NB4 (cell line): ENCODE data around the gene ZNF317.

Source experiments
- DNase-seq: peaks from one replicate; pipeline ENCODE4 v3.0.0; 2010; ENCODE audit warnings: low read depth
- H3K4me3 ChIP-seq: one replicate; pipeline ENCODE4 v1.5.1; 2011; ENCODE audit warnings: mild to moderate bottlenecking, low read depth, low read length, moderate library complexity
- CTCF ChIP-seq: IDR thresholded peaks from one replicate; pipeline ENCODE4 v1.5.1; 2012; ENCODE audit warnings: low read depth, low read length
- MAX ChIP-seq: IDR thresholded peaks from 2 replicates; pipeline ENCODE4 v1.6.1; 2011; ENCODE audit warnings: low read depth, low read length
- MYC ChIP-seq: IDR thresholded peaks from 2 replicates; pipeline ENCODE4 v1.6.1; 2011; ENCODE audit warnings: low read depth, low read length
- POLR2A ChIP-seq: IDR thresholded peaks from 2 replicates; pipeline ENCODE4 v1.6.1; 2011; ENCODE audit warnings: mild to moderate bottlenecking; ENCODE audit not compliant: insufficient read length; ENCODE audit errors: extremely low read depth

Gene ZNF317

DNA sequence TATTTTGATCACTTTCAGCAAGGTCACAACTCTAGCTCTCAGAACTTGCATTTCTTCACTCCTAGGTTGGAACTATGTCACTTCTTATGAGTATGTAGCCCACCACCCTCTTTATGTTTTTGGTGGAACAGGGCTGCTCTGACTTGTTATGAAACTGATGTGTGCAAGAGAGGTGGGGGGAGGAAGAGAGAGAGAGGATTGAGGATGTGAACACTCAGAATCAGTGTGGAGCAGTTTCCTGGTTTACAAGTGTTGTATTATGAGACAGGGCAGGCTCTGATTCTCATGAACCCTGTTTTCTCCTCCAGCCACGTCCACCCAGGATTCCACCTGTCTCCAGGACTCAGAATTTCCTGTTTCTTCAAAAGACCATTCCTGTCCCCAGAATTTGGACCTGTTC, 16.1 kb downstream of the ZNF317 start:
- TF ChIP-seq MAX: no peak
- no peak for DNase-seq
- H3K4me3 ChIP-seq: no peak overlapping the region

- TF ChIP-seq POLR2A (no peak), MYC (no peak), MAX (no peak), CTCF (no peak)
- no peak for DNase-seq
- no peak overlapping the region for H3K4me3 ChIP-seq
Observed at GRCh38 chr19:9159891-9160290, 19.7 kb downstream of the ZNF317 start.

GRCh38 chr19:9161427-9161826, 21.2 kb downstream of the ZNF317 start:
- no peak for DNase-seq
- H3K4me3 ChIP-seq: no peak overlapping the region
- TF ChIP-seq MYC: no peak
- TF ChIP-seq CTCF: no peak
- no peak for TF ChIP-seq MAX
- TF ChIP-seq POLR2A: no peak

- TF ChIP-seq CTCF (no peak), MYC (no peak), MAX (no peak), POLR2A (no peak)
Observed at GRCh38 chr19:9165261-9165660, 25.1 kb downstream of the ZNF317 start.

GRCh38 chr19:9166846-9167245, 26.6 kb downstream of the ZNF317 start:
- no peak overlapping the region for H3K4me3 ChIP-seq
- no peak for TF ChIP-seq CTCF
- TF ChIP-seq MYC: no peak
- no peak for TF ChIP-seq MAX
- no peak for TF ChIP-seq POLR2A
- no peak for DNase-seq

More at GRCh38 chr19:9165261-9165660, 25.1 kb downstream of the ZNF317 start:
- no peak overlapping the region for H3K4me3 ChIP-seq
- DNase-seq: no peak

DNA sequence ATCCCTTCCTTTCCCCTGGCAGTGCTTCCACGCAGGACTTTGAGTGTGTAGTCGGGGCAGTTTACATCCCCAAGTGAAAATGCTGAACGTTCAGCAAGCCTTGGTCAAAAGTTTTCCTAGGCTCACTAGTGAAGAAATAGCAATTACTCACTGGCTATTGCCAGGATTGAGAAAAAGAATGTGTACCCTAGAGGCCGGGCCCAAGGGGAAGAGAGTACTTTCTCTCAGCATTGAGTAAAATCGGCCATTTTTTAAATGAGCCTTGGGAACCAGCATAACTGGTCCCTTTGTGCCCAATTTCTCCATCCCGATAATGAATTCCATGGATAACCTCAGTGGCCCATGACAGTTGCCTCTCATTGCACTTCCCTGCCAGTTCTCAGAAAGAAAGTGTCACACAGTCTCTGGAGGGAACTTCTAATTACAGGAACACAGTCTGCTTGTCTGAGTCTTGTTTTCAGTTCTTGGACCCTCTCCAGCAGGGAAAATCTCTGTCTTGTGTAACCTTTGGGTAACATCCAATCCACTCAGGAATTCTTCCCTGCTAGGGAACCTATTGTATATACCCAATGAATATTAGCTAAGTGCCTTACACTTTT, 31.3 kb downstream of the ZNF317 start:
- H3K4me3 ChIP-seq: no peak overlapping the region
- TF ChIP-seq POLR2A (no peak), MYC (no peak), CTCF (no peak), MAX (no peak)

More for the DNA sequence above, 31.3 kb downstream of the ZNF317 start:
- no peak for DNase-seq
